ENCODE measurements around the gene SMYD5. TPM values are rescaled to one million over a fixed set of nuclear protein-coding genes. Genes with fewer than 3 reads are reported as not detected.

Gene SMYD5
- total and polyA plus RNA-seq, 9 of the 15 experiments (the other 6 are each of a cell fraction or from before 2014, with no cell fraction given): 11.4 to 56.8 (median 32.0) TPM

DNA sequence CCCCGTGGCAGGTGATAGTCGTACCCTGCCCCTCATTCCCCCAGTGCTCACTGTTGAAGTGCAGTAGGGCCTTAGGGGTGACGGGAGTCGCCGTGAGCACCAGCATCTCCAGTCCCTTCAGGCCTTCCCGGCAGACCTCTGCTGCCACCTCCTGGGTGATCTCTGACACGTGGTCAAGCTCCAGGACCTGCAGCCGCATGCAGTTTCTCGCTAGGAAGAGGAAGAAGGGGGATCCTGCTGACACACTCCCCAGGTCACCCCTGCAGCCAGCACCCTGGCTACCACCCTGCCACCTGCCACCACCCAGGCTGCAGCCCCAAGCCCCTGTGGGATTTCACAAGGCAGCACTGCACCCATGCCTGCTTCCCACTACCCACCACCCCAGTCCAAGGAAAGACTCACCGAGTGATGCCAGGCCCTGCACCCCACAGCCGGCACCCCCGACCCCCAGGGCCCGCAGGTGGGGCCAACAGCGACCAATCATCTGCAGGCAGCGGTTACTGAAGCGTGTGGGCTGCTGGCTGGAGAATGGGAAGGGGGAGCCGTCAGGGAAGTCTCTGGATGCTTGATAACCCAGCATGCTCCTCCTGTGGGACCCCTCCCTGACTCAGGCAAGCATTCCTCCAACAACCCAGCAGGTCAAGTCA lies 46.4 kb downstream of the SMYD5 start (continued):
- TF ChIP-seq NRF1 (conservative IDR thresholded peaks at IDR 0.05 in 1 of 2, IDR thresholded peaks at IDR 0.05 in 1 of 2): 0 out of 4 replicates have a peak, but pooled peaks of 1 of the 2 experiments have one; percentile 19
- TF ChIP-seq TGIF2 (CRISPR knock-in tag; IDR thresholded peaks at IDR 0.05): no peak
- no peak for TF ChIP-seq CBX8 (IDR thresholded peaks at IDR 0.05; ENCODE audit: borderline replicate concordance, extremely low read depth, low read depth, low read length, poor library complexity, severe bottlenecking)
- no peak for TF ChIP-seq LCOR (CRISPR knock-in tag; IDR thresholded peaks at IDR 0.05)
- TF ChIP-seq, protein P1, sequence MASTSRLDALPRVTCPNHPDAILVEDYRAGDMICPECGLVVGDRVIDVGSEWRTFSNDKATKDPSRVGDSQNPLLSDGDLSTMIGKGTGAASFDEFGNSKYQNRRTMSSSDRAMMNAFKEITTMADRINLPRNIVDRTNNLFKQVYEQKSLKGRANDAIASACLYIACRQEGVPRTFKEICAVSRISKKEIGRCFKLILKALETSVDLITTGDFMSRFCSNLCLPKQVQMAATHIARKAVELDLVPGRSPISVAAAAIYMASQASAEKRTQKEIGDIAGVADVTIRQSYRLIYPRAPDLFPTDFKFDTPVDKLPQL (IDR thresholded peaks at IDR 0.05; ENCODE audit: extremely low read depth, insufficient read length): no peak
- TF ChIP-seq ZBED1 (IDR thresholded peaks at IDR 0.05): no peak
- TF ChIP-seq TAL1 (IDR thresholded peaks at IDR 0.05): no peak
- TF ChIP-seq, protein P2, sequence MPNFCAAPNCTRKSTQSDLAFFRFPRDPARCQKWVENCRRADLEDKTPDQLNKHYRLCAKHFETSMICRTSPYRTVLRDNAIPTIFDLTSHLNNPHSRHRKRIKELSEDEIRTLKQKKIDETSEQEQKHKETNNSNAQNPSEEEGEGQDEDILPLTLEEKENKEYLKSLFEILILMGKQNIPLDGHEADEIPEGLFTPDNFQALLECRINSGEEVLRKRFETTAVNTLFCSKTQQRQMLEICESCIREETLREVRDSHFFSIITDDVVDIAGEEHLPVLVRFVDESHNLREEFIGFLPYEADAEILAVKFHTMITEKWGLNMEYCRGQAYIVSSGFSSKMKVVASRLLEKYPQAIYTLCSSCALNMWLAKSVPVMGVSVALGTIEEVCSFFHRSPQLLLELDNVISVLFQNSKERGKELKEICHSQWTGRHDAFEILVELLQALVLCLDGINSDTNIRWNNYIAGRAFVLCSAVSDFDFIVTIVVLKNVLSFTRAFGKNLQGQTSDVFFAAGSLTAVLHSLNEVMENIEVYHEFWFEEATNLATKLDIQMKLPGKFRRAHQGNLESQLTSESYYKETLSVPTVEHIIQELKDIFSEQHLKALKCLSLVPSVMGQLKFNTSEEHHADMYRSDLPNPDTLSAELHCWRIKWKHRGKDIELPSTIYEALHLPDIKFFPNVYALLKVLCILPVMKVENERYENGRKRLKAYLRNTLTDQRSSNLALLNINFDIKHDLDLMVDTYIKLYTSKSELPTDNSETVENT (CRISPR knock-in tag; IDR thresholded peaks at IDR 0.05): no peak
- no peak for TF ChIP-seq HBP1 (CRISPR knock-in tag; IDR thresholded peaks at IDR 0.05)
- TF ChIP-seq BMI1 (IDR thresholded peaks at IDR 0.05; ENCODE audit: low read length): no peak
- no peak for TF ChIP-seq HEY1 (CRISPR knock-in tag; IDR thresholded peaks at IDR 0.05; ENCODE audit: borderline replicate concordance)
- TF ChIP-seq LARP7 (IDR thresholded peaks at IDR 0.05): no peak
- no peak for TF ChIP-seq TEAD1 (CRISPR knock-in tag; IDR thresholded peaks at IDR 0.05)
- TF ChIP-seq KDM2B (CRISPR knock-in tag; IDR thresholded peaks at IDR 0.05): no peak
- TF ChIP-seq MEF2D (tag; conservative IDR thresholded peaks at IDR 0.05; ENCODE audit: low read depth): no peak
- TF ChIP-seq CREB3 (tag; conservative IDR thresholded peaks at IDR 0.05; ENCODE audit: low read depth): no peak
- no peak for TF ChIP-seq NFXL1 (CRISPR knock-in tag; IDR thresholded peaks at IDR 0.05)
- TF ChIP-seq CSDE1 (IDR thresholded peaks at IDR 0.05): no peak
- TF ChIP-seq SP1 (CRISPR knock-in tag; IDR thresholded peaks at IDR 0.05): no peak
- no peak for TF ChIP-seq RHOXF2B (CRISPR knock-in tag; conservative IDR thresholded peaks at IDR 0.05)
- no peak for TF ChIP-seq ZNF644 (tag; IDR thresholded peaks at IDR 0.05; ENCODE audit: low read depth)
- TF ChIP-seq RCOR1 (IDR thresholded peaks at IDR 0.05; ENCODE audit: borderline replicate concordance in 1 of 2, low read depth in 2 of 2, low read length in 2 of 2): peak in 1 of 2 experiments; percentile 66; a peak in 1 of 4 replicates
- TF ChIP-seq BRF1 (IDR thresholded peaks at IDR 0.05; ENCODE audit: borderline replicate concordance, extremely low read depth, insufficient read length): no peak
- no peak for TF ChIP-seq BCOR (IDR thresholded peaks at IDR 0.05)
- no peak for TF ChIP-seq NR3C1 (CRISPR knock-in tag; IDR thresholded peaks at IDR 0.05)
- TF ChIP-seq TARDBP (IDR thresholded peaks at IDR 0.05): no peak

Data from K562 (cell line).